GM12892 (cell line): ENCODE results near the gene RAMP3.

Source experiments
- POLR2A ChIP-seq: IDR thresholded peaks from 2 replicates; pipeline ENCODE4 v1.6.1; 2011; ENCODE audit warnings: low read depth, low read length, control low read depth
- POLR2AphosphoS5 ChIP-seq: IDR thresholded peaks from 2 replicates; pipeline ENCODE4 v1.6.1; 2011; ENCODE audit warnings: low read depth, low read length, control low read depth
- TAF1 ChIP-seq: IDR thresholded peaks from 2 replicates; pipeline ENCODE4 v1.6.1; 2011; ENCODE audit warnings: low read depth, mild to moderate bottlenecking, control low read depth, low read length, borderline replicate concordance

- TF ChIP-seq TAF1 (no peak), POLR2AphosphoS5 (no peak), POLR2A (no peak)
Measured at GRCh38 chr7:45225311-45225947, 67.8 kb downstream of the RAMP3 start.
